NB4 (cell line): Measurements from ENCODE around the gene NANOS2.

Source experiments
- DNase-seq: peaks from one replicate; pipeline ENCODE4 v3.0.0; 2010; ENCODE audit warnings: low read depth
- H3K4me3 ChIP-seq: one replicate; pipeline ENCODE4 v1.5.1; 2011; ENCODE audit warnings: mild to moderate bottlenecking, low read depth, low read length, moderate library complexity
- MYC ChIP-seq: IDR thresholded peaks from 2 replicates; pipeline ENCODE4 v1.6.1; 2011; ENCODE audit warnings: low read depth, low read length
- POLR2A ChIP-seq: IDR thresholded peaks from 2 replicates; pipeline ENCODE4 v1.6.1; 2011; ENCODE audit warnings: mild to moderate bottlenecking; ENCODE audit not compliant: insufficient read length; ENCODE audit errors: extremely low read depth
- TF ChIP-seq, protein P1 (sequence below): IDR thresholded peaks from 2 replicates; pipeline ENCODE4 v1.6.1; 2011; ENCODE audit warnings: low read depth, low read length
- TF ChIP-seq, protein P2 (sequence below): IDR thresholded peaks from one replicate; pipeline ENCODE4 v1.5.1; 2012; ENCODE audit warnings: low read depth, low read length

Gene NANOS2

DNA sequence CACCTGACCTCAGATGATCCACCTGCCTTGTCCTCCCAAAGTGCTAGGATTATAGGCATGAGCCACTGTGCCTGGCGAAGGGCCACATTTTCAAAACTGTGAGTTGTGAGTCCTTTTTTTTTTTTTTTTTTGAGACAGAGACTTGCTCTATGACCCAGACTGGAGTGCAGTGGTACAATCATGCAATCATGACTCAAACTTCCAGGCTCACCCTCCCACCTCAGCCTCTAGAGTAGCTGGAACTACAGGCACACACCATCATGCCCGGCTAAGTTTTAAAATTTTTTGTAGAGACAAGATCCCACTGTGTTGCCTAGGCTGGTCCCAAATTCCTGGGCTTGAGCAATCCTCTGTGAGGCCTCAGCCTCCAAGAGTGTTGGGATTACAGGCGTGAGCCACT, 8.4 kb downstream of the NANOS2 start:
- TF ChIP-seq, protein P1, sequence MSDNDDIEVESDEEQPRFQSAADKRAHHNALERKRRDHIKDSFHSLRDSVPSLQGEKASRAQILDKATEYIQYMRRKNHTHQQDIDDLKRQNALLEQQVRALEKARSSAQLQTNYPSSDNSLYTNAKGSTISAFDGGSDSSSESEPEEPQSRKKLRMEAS = no peak
- TF ChIP-seq MYC (no peak), POLR2A (no peak)
- TF ChIP-seq, protein P2, sequence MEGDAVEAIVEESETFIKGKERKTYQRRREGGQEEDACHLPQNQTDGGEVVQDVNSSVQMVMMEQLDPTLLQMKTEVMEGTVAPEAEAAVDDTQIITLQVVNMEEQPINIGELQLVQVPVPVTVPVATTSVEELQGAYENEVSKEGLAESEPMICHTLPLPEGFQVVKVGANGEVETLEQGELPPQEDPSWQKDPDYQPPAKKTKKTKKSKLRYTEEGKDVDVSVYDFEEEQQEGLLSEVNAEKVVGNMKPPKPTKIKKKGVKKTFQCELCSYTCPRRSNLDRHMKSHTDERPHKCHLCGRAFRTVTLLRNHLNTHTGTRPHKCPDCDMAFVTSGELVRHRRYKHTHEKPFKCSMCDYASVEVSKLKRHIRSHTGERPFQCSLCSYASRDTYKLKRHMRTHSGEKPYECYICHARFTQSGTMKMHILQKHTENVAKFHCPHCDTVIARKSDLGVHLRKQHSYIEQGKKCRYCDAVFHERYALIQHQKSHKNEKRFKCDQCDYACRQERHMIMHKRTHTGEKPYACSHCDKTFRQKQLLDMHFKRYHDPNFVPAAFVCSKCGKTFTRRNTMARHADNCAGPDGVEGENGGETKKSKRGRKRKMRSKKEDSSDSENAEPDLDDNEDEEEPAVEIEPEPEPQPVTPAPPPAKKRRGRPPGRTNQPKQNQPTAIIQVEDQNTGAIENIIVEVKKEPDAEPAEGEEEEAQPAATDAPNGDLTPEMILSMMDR = no peak
- no peak overlapping the region for H3K4me3 ChIP-seq
- no peak for DNase-seq

DNA sequence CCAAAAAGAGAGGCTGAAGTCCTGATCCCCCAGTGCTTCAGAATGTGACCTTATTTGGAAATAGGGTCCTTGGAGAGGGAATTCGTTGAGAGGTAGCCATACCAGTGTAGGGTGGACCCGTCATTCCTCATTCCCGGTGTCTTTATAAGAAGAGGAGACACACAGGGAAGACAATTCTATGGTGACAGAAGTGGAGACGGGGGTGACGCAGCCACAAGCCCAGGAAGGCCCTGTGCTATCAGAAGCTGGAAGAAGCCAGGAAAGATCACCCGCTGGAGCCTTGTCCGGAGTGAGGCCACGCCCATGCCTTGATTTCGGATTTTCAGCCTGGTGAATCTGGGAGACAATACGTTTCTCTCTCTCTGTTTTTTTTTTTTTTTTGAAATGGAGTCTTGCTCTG, 9.6 kb downstream of the NANOS2 start:
- TF ChIP-seq, protein P2 = no peak
- TF ChIP-seq POLR2A (no peak), MYC (no peak)
- TF ChIP-seq, protein P1 = no peak
- no peak for DNase-seq
- H3K4me3 ChIP-seq = no peak overlapping the region

DNA sequence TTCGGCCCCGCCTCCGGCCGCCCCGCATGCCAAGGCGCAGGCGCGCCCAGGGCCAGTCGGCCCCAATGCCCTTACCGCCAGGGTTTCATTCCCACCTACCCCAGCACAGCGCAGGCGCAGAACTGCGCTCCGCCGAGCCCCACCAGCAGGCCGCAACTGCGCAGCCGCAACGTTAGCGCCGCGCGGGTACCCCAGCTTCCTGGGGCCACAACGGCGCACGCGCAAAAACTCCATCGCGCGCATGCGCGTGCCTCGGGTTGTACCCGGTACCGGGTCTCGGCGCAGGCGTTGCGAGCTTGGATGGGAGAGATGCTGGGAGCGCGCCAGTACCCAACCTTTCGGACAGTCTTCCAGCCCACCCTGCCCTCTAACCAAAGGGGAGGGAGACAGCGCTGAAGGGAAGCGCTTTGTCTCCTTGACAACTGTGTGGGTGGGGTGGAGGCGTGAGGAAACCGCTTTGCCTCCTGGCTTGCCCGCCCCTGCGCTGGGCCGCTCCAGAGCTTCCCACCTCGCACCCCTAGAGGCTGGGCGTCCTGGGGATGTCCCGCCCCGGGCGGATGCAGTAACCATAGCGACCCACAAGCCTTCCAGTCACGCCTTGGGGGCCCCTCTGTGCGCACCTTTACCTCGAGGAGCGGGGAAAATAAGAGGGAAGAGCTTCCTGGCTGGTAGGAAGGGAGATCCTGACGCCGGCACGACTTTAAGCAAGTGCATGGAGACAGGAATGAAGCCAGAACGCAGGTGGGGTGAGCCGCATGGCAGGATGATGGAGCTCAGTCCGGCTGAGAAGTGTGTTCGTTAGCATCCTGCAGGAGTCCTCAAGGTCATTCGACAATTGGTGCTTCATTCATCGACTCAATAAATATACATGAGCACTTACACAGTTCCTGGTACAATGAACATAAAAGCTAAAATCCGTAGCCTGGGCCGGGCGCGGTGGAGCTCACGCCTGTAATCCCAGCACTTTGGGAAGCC, 11.6 kb downstream of the NANOS2 start:
- TF ChIP-seq MYC = peak; percentile 44; the same call in 1 of the 2 replicates
- TF ChIP-seq, protein P2 = peak; percentile 3
- peak; percentile 95 for TF ChIP-seq POLR2A
- TF ChIP-seq, protein P1 = peak; percentile 64; the same call in 1 of the 2 replicates
- H3K4me3 ChIP-seq = peak overlapping the region; percentile 93
- DNase-seq = peak; percentile 99

DNA sequence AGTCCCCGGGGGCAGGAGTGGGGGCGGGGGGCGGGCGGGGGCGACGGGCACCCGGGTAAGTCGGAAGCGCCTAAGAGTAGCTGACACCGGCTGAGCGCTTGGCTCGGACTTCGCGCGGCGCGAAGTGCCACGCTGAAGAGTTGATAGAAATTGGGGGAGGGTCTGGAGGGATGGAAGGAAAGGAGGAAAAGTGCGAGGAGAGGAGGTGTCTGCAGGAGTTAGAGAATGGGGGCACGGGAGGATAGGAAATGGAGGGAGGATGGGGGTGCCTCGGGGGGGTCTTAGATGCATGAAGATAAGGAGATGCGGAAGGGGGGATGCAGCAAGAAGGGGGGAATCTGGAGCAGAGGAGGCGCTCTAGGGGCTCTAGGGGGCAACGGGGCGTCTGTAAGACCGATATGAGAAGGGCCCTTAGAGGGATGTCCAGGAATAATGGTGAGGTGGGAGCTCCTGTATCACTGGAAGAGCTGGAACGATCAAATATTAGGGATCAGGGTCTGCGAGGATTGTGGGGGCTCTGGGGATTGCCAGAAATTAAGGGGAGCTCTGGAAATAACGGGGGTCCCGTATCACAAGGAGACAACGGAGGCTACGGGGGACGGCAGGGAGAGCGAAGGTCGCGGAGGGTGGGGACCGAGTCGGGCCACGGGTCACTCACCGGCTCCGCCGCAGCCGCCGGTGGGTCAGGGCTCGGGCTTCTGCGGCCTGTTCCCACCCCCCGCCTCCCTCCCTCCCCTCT, 12.5 kb downstream of the NANOS2 start, which contains the start of gene MYPOP:
TSS of gene MYPOP (minus strand) at position 702 of the 739 bp plus-strand sequence. CDS start 840 bp downstream, outside the sequence.
- H3K4me3 ChIP-seq = peak within 1 kb of the TSS; percentile 93
- DNase-seq = peak; percentile 76
- TF ChIP-seq MYC = no peak
- TF ChIP-seq POLR2A = peak; percentile 34
- TF ChIP-seq, protein P2 = no peak
- TF ChIP-seq, protein P1 = no peak

DNA sequence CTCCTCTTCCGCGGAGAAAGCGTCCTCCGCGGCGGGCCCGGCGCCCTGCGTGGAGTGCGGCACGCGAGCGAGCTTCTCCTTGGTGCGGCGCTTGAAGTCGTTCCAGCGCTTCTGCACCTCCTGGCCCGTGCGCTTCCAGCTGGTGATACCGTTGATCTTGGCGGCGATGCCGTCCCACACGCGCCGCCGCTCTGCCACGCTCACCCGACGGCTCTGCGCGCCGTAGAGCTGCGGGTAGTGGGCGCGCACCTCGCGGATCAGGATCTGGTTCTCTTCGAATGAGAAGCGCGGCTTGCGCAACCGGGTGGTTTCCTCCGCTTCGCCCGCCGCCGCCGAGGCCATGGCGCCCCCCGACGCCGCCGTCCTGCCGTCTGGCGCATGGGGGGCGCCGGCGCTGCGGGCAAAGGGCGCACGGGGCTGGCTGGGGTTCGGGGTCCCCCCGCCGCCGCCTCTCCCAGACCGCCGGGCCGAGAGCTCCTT, 13.1 kb downstream of the NANOS2 start:
- peak overlapping the region; percentile 93 for H3K4me3 ChIP-seq
- DNase-seq = peak; percentile 92
- TF ChIP-seq POLR2A (peak; percentile 11), MYC (peak; percentile 79)
- TF ChIP-seq, protein P1 = peak; percentile 69
- TF ChIP-seq, protein P2 = no peak
